Measurements from ENCODE around the gene PHPT1. TPM values are rescaled to one million over a fixed set of nuclear protein-coding genes. Genes with fewer than 3 reads are reported as not detected.

The PHPT1 gene
- total and polyA plus RNA-seq, 8 donors: 66.1 to 151 (median 100) TPM

- ATAC-seq (no peak), DNase-seq (peak in 2 of 4 donors; percentile 29 to 50)
- Histone ChIP-seq H3K27me3 (no peaks in the 10 kb centered on the region), H3K36me3 (peaks cover 0 to 45% of the 10 kb centered on the region in 2 donors), H3K27ac (no peak overlapping the region), H3K4me3 (no peak overlapping the region), H3K9me3 (no peaks in the 10 kb centered on the region), H3K4me1 (peaks cover 9 to 24% of the 10 kb centered on the region in 2 donors)
- intact Hi-C loops (cut with DNase I): no loop called here
- no peak for TF ChIP-seq CTCF (IDR thresholded peaks at IDR 0.05)
These were observed 12.0 kb downstream of the PHPT1 start for GRCh38 chr9:136860933-136861873.

- TF ChIP-seq CTCF (IDR thresholded peaks at IDR 0.05): no peak
- peak in 1 of 4 donors; percentile 41 for DNase-seq
- Histone ChIP-seq H3K4me3 (no peak overlapping the region), H3K27me3 (no peaks in the 10 kb centered on the region), H3K9me3 (no peaks in the 10 kb centered on the region), H3K36me3 (peaks cover 0 to 45% of the 10 kb centered on the region in 2 donors), H3K27ac (no peak overlapping the region), H3K4me1 (peaks cover 9 to 27% of the 10 kb centered on the region in 2 donors)
- ATAC-seq: no peak
- intact Hi-C loops (cut with DNase I): no loop called here
These were observed 12.8 kb downstream of the PHPT1 start for GRCh38 chr9:136861874-136862457.

GRCh38 chr9:136862849-136863622 lies 13.8 kb downstream of the PHPT1 start:
- DNase-seq (peak in 2 of 4 donors; percentile 17 to 64), ATAC-seq (no peak)
- no peak overlapping the region for H3K4me3 ChIP-seq
- H3K27me3 ChIP-seq: no peaks in the 10 kb centered on the region
- TF ChIP-seq CTCF (IDR thresholded peaks at IDR 0.05): no peak
- peaks cover 9 to 33% of the 10 kb centered on the region in 2 donors for H3K4me1 ChIP-seq
- intact Hi-C loops (cut with DNase I): no loop called here
- no peaks in the 10 kb centered on the region for H3K9me3 ChIP-seq
- H3K36me3 ChIP-seq: peaks cover 0 to 45% of the 10 kb centered on the region in 2 donors
- no peak overlapping the region for H3K27ac ChIP-seq

- peak in 2 of 4 donors; percentile 28 to 35 for DNase-seq
- Histone ChIP-seq H3K27ac (no peak overlapping the region), H3K27me3 (no peaks in the 10 kb centered on the region), H3K9me3 (no peaks in the 10 kb centered on the region), H3K4me1 (peaks cover 9 to 29% of the 10 kb centered on the region in 2 donors), H3K4me3 (no peak overlapping the region), H3K36me3 (peaks cover 0 to 40% of the 10 kb centered on the region in 2 donors)
- intact Hi-C loops (cut with DNase I): no loop called here
- no peak for ATAC-seq
- no peak for TF ChIP-seq CTCF (IDR thresholded peaks at IDR 0.05)
These were observed 14.5 kb downstream of the PHPT1 start for GRCh38 chr9:136863623-136864273.
